Mesothelial cell of epicardium (in vitro differentiated cells): ENCODE data around the gene PAFAH1B1. TPM values are rescaled to one million over a fixed set of nuclear protein-coding genes. Genes with fewer than 3 reads are reported as not detected.
"Not testable (repeated sequence)": the region's sequence is repeated elsewhere in the genome, so short reads cannot be mapped to it uniquely, and the experiment has no call there.

Source experiments
- DNase-seq, 2 experiments: peaks; one replicate each; pipeline ENCODE4 v3.0.0; 2021; ENCODE audit warnings: low spot score in 2 of 2; ENCODE audit not compliant: unreplicated experiment in 2 of 2
- H3K27ac Mint-ChIP-seq: 2 replicates; pipeline ENCODE4 v1.8.0; 2021; ENCODE audit warnings: mixed read lengths
- H3K27me3 Mint-ChIP-seq: 2 replicates; pipeline ENCODE4 v1.8.0; 2021; ENCODE audit warnings: low read depth, mixed read lengths
- H3K36me3 Mint-ChIP-seq: 2 replicates; pipeline ENCODE4 v1.8.0; 2021; ENCODE audit warnings: mixed read lengths
- H3K4me1 Mint-ChIP-seq: 2 replicates; pipeline ENCODE4 v1.8.0; 2021; ENCODE audit warnings: mixed read lengths
- H3K4me3 Mint-ChIP-seq: 2 replicates; pipeline ENCODE4 v1.8.0; 2021; ENCODE audit warnings: mild to moderate bottlenecking, moderate library complexity, mixed read lengths
- H3K9me3 Mint-ChIP-seq: 2 replicates; pipeline ENCODE4 v1.8.0; 2021; ENCODE audit warnings: mixed read lengths
- CTCF ChIP-seq: fragments of 200-600 bp; sonication (generic); IDR thresholded peaks from one replicate; pipeline ENCODE4 v1.5.0; 2021; ENCODE audit warnings: antibody characterized with exemption; ENCODE audit not compliant: unreplicated experiment
- total RNA-seq: library from RNA; stranded (reverse); gene quantifications from 3 replicates; pipeline ENCODE4 v1.2.1, GENCODE V29; 2021

PAFAH1B1 gene
- total RNA-seq, 1 donor from 2014 or later, result 144 TPM

GRCh38 chr17:2612630-2613029 is 19.2 kb downstream of the PAFAH1B1 start:
- Mint-ChIP-seq H3K27me3 (no peaks in the 10 kb centered on the region), H3K36me3 (peaks cover under 1% of the 10 kb centered on the region)

GRCh38 chr17:2613089-2613808 is 19.8 kb downstream of the PAFAH1B1 start:
- DNase-seq, result no peak
- no peaks in the 10 kb centered on the region for H3K27me3 Mint-ChIP-seq
- H3K36me3 Mint-ChIP-seq, result no peaks in the 10 kb centered on the region
- TF ChIP-seq CTCF, result no peak
- H3K27ac Mint-ChIP-seq, result no peak overlapping the region
- peaks cover 17% of the 10 kb centered on the region for H3K4me1 Mint-ChIP-seq
- H3K4me3 Mint-ChIP-seq, result no peak overlapping the region
- no peaks in the 10 kb centered on the region for H3K9me3 Mint-ChIP-seq

More at GRCh38 chr17:2612630-2613029, 19.2 kb downstream of the PAFAH1B1 start:
- TF ChIP-seq CTCF, result no peak
- Mint-ChIP-seq H3K4me1 (peaks cover 17% of the 10 kb centered on the region), H3K4me3 (no peak overlapping the region), H3K9me3 (no peaks in the 10 kb centered on the region), H3K27ac (no peak overlapping the region)
- no peak for DNase-seq

GRCh38 chr17:2615882-2616281 is 22.4 kb downstream of the PAFAH1B1 start:
- Mint-ChIP-seq H3K27me3 (no peaks in the 10 kb centered on the region), H3K4me3 (no peak overlapping the region), H3K4me1 (peaks cover 1% of the 10 kb centered on the region), H3K9me3 (no peaks in the 10 kb centered on the region), H3K36me3 (no peaks in the 10 kb centered on the region), H3K27ac (no peak overlapping the region)
- DNase-seq, result no peak
- no peak for TF ChIP-seq CTCF

GRCh38 chr17:2621241-2621640 is 27.8 kb downstream of the PAFAH1B1 start:
- DNase-seq, result no peak
- Mint-ChIP-seq H3K27ac (no peak overlapping the region), H3K36me3 (peaks cover 24% of the 10 kb centered on the region), H3K4me1 (peaks cover 2% of the 10 kb centered on the region), H3K9me3 (peaks cover 12% of the 10 kb centered on the region), H3K27me3 (no peaks in the 10 kb centered on the region), H3K4me3 (no peak overlapping the region)
- no peak for TF ChIP-seq CTCF

GRCh38 chr17:2621951-2622405 is 28.5 kb downstream of the PAFAH1B1 start:
- H3K36me3 Mint-ChIP-seq, result peaks cover 28% of the 10 kb centered on the region
- H3K9me3 Mint-ChIP-seq, result peaks cover 16% of the 10 kb centered on the region
- not testable (repeated sequence) for DNase-seq, H3K4me3 Mint-ChIP-seq, H3K4me1 Mint-ChIP-seq, H3K27me3 Mint-ChIP-seq, H3K27ac Mint-ChIP-seq

GRCh38 chr17:2622721-2623301 is 29.4 kb downstream of the PAFAH1B1 start:
- DNase-seq, H3K4me3 Mint-ChIP-seq, H3K27ac Mint-ChIP-seq, H3K4me1 Mint-ChIP-seq, H3K27me3 Mint-ChIP-seq: not testable (repeated sequence)
- Mint-ChIP-seq H3K36me3 (peaks cover 36% of the 10 kb centered on the region), H3K9me3 (peaks cover 24% of the 10 kb centered on the region)
